GM13976 (cell line): Measurements from ENCODE around the gene SLC35B2.

Source experiments
- DNase-seq: peaks from one replicate; pipeline ENCODE4 v3.0.0; 2012; ENCODE audit warnings: low spot score
- CTCF ChIP-seq: IDR thresholded peaks from 2 replicates; pipeline ENCODE4 v1.5.1; 2012; ENCODE audit warnings: borderline replicate concordance, mild to moderate bottlenecking; ENCODE audit not compliant: insufficient read depth; ENCODE audit errors: extremely low read depth, missing control alignments, control extremely low read depth
- in situ Hi-C: fragments of 300-500 bp; cut with MboI; formaldehyde crosslinking; loops from one replicate; pipeline ENCODE4 v1.12.0; 2022; ENCODE audit warnings: low sequenced_read_pairs, mixed read lengths, inconsistent platforms; ENCODE audit not compliant: unreplicated experiment

The SLC35B2 gene

GRCh38 chr6:44253307-44254101, 3.8 kb downstream of the SLC35B2 start:
- no peak for DNase-seq
- peak; percentile 49 for TF ChIP-seq CTCF
- in situ Hi-C loops = no loop called here

GRCh38 chr6:44251576-44252524, 5.5 kb downstream of the SLC35B2 start:
- in situ Hi-C loops = no loop called here
- no peak for TF ChIP-seq CTCF
- no peak for DNase-seq

GRCh38 chr6:44250718-44251123, 6.6 kb downstream of the SLC35B2 start:
- in situ Hi-C loops = no loop called here
- TF ChIP-seq CTCF = no peak
- DNase-seq = no peak

- DNase-seq = no peak
- no peak for TF ChIP-seq CTCF
- in situ Hi-C loops = no loop called here
Measured at GRCh38 chr6:44250067-44250717, 7.1 kb downstream of the SLC35B2 start.

GRCh38 chr6:44249082-44249748, 8.1 kb downstream of the SLC35B2 start:
- in situ Hi-C loops = no loop called here
- no peak for DNase-seq
- TF ChIP-seq CTCF = no peak

- in situ Hi-C loops = no loop called here
- TF ChIP-seq CTCF = no peak
- DNase-seq = no peak
Measured at GRCh38 chr6:44248579-44248978, 8.7 kb downstream of the SLC35B2 start.
